IPS-18c (cell line): ENCODE measurements around the gene MAP1LC3B2.

Experiments
- H3K4me3 ChIP-seq: 2 replicates; pipeline ENCODE4 v1.7.0; 2013; ENCODE audit warnings: low read depth, mild to moderate bottlenecking, low read length, moderate library complexity; ENCODE audit not compliant: insufficient read depth
- H3K9me3 ChIP-seq: one replicate; pipeline ENCODE4 v1.6.1; 2013; ENCODE audit warnings: mild to moderate bottlenecking, low read length, moderate library complexity; ENCODE audit not compliant: control insufficient read depth, insufficient read depth

MAP1LC3B2 gene

GRCh38 chr12:116578051-116578450 lies 18.9 kb downstream of the MAP1LC3B2 start:
- Histone ChIP-seq H3K4me3 (no peak overlapping the region), H3K9me3 (no peaks in the 10 kb centered on the region)

- Histone ChIP-seq H3K9me3 (peaks cover 6% of the 10 kb centered on the region), H3K4me3 (no peak overlapping the region)
Observed at GRCh38 chr12:116582610-116583009, 23.4 kb downstream of the MAP1LC3B2 start.

GRCh38 chr12:116583129-116583694 lies 24.0 kb downstream of the MAP1LC3B2 start:
- Histone ChIP-seq H3K4me3 (no peak overlapping the region), H3K9me3 (peaks cover 6% of the 10 kb centered on the region)

GRCh38 chr12:116587270-116587669 lies 28.1 kb downstream of the MAP1LC3B2 start:
- peaks cover 6% of the 10 kb centered on the region for H3K9me3 ChIP-seq
- no peak overlapping the region for H3K4me3 ChIP-seq

- no peak overlapping the region for H3K4me3 ChIP-seq
Observed at GRCh38 chr12:116588390-116589028, 29.3 kb downstream of the MAP1LC3B2 start.

GRCh38 chr12:116589581-116589980 lies 30.4 kb downstream of the MAP1LC3B2 start:
- Histone ChIP-seq H3K9me3 (peaks cover 6% of the 10 kb centered on the region), H3K4me3 (no peak overlapping the region)

More at GRCh38 chr12:116588390-116589028, 29.3 kb downstream of the MAP1LC3B2 start:
- H3K9me3 ChIP-seq, result peaks cover 6% of the 10 kb centered on the region

GRCh38 chr12:116590561-116590960 lies 31.4 kb downstream of the MAP1LC3B2 start:
- Histone ChIP-seq H3K9me3 (no peaks in the 10 kb centered on the region), H3K4me3 (no peak overlapping the region)

- H3K4me3 ChIP-seq, result no peak overlapping the region
- H3K9me3 ChIP-seq, result no peaks in the 10 kb centered on the region
Observed at GRCh38 chr12:116591855-116592637, 32.9 kb downstream of the MAP1LC3B2 start.

- Histone ChIP-seq H3K4me3 (no peak overlapping the region), H3K9me3 (no peaks in the 10 kb centered on the region)
Observed at GRCh38 chr12:116592731-116593130, 33.5 kb downstream of the MAP1LC3B2 start.

- Histone ChIP-seq H3K9me3 (no peaks in the 10 kb centered on the region), H3K4me3 (no peak overlapping the region)
Observed at GRCh38 chr12:116594325-116595038, 35.3 kb downstream of the MAP1LC3B2 start.

GRCh38 chr12:116595186-116595585 lies 36.0 kb downstream of the MAP1LC3B2 start:
- no peak overlapping the region for H3K4me3 ChIP-seq
- H3K9me3 ChIP-seq, result no peaks in the 10 kb centered on the region

GRCh38 chr12:116595672-116596071 lies 36.5 kb downstream of the MAP1LC3B2 start:
- no peaks in the 10 kb centered on the region for H3K9me3 ChIP-seq
- H3K4me3 ChIP-seq, result no peak overlapping the region

GRCh38 chr12:116597886-116598285 lies 38.7 kb downstream of the MAP1LC3B2 start:
- Histone ChIP-seq H3K9me3 (no peaks in the 10 kb centered on the region), H3K4me3 (no peak overlapping the region)

- H3K9me3 ChIP-seq, result no peaks in the 10 kb centered on the region
- H3K4me3 ChIP-seq, result no peak overlapping the region
Observed at GRCh38 chr12:116598311-116599284, 39.4 kb downstream of the MAP1LC3B2 start.

- Histone ChIP-seq H3K4me3 (no peak overlapping the region), H3K9me3 (no peaks in the 10 kb centered on the region)
Observed at GRCh38 chr12:116599285-116600136, 40.3 kb downstream of the MAP1LC3B2 start.
